ENCODE data around the gene UBR1. TPM values are rescaled to one million over a fixed set of nuclear protein-coding genes. Genes with fewer than 3 reads are reported as not detected.

UBR1 gene
- total RNA-seq, 1 experiment from 2014 or later, result 18.9 TPM

DNA sequence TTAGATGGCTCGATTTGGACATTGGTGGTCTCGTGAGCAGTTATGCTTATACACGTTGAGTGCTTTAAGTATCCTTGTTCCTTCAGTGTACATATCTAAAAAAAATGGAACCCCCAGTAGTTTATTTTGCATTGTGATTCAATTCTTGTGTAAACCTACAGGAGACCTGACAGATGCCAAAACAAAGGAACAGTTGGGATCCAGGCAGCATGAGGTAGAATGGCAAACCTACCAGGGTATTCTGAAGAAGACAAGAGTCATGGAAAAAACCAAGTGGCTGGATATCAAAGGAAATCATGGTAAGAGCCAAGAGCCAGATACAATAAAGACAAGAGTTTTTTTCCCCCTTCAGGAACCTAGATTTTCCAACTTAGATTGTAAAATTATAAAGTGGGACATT, 29.5 kb upstream of the UBR1 start:
- DNase-seq (ENCODE audit: low spot score) (no peak), ATAC-seq (no peak)
- no peak for TF ChIP-seq CREM (CRISPR knock-in tag; IDR thresholded peaks at IDR 0.05)
- TF ChIP-seq, protein P1, sequence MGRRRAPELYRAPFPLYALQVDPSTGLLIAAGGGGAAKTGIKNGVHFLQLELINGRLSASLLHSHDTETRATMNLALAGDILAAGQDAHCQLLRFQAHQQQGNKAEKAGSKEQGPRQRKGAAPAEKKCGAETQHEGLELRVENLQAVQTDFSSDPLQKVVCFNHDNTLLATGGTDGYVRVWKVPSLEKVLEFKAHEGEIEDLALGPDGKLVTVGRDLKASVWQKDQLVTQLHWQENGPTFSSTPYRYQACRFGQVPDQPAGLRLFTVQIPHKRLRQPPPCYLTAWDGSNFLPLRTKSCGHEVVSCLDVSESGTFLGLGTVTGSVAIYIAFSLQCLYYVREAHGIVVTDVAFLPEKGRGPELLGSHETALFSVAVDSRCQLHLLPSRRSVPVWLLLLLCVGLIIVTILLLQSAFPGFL (CRISPR knock-in tag; IDR thresholded peaks at IDR 0.05; ENCODE audit: borderline replicate concordance), result no peak
- no peak for TF ChIP-seq ARID4B (CRISPR knock-in tag; IDR thresholded peaks at IDR 0.05; ENCODE audit: borderline replicate concordance)
- no peak for TF ChIP-seq SMAD4 (CRISPR knock-in tag; IDR thresholded peaks at IDR 0.05)
- no peak for TF ChIP-seq EMX1 (CRISPR knock-in tag; IDR thresholded peaks at IDR 0.05)
- TF ChIP-seq TCF7 (CRISPR knock-in tag; IDR thresholded peaks at IDR 0.05; ENCODE audit: low read depth), result no peak
- TF ChIP-seq ZNF281 (CRISPR knock-in tag; IDR thresholded peaks at IDR 0.05), result no peak
- Mint-ChIP-seq H3K4me1 (peaks cover 16% of the 10 kb centered on the region), H3K36me3 (peaks cover 9% of the 10 kb centered on the region), H3K27me3 (ENCODE audit: low read depth) (peaks cover 50% of the 10 kb centered on the region), H3K27ac (no peak overlapping the region), H3K4me3 (peak overlapping the region; percentile 87; the same call in 1 of the 2 replicates), H3K9me3 (no peaks in the 10 kb centered on the region)
- ChIA-PET CTCF (no interaction called here), POLR2A (no interaction called here)

- POLR2A ChIA-PET, result no interaction called here
- peaks cover 55% of the 10 kb centered on the region for H3K27me3 Mint-ChIP-seq (ENCODE audit: low read depth)
- DNase-seq (ENCODE audit: low spot score) (no peak), ATAC-seq (peak; percentile 38)
- peak overlapping the region; percentile 53; the same call in 1 of the 2 replicates for H3K27ac Mint-ChIP-seq
- peaks cover 4% of the 10 kb centered on the region for H3K36me3 Mint-ChIP-seq
- peaks cover 11% of the 10 kb centered on the region for H3K9me3 Mint-ChIP-seq
- peak overlapping the region; percentile 87 for H3K4me3 Mint-ChIP-seq
- H3K4me1 Mint-ChIP-seq, result peaks cover 16% of the 10 kb centered on the region
- CTCF ChIA-PET, result interaction anchor here (1.8 kb wide), 1 partner anchor 70 kb away, joined by 7 read pairs; no protein-coding TSS in a partner anchor
- TF ChIP-seq, protein P2, sequence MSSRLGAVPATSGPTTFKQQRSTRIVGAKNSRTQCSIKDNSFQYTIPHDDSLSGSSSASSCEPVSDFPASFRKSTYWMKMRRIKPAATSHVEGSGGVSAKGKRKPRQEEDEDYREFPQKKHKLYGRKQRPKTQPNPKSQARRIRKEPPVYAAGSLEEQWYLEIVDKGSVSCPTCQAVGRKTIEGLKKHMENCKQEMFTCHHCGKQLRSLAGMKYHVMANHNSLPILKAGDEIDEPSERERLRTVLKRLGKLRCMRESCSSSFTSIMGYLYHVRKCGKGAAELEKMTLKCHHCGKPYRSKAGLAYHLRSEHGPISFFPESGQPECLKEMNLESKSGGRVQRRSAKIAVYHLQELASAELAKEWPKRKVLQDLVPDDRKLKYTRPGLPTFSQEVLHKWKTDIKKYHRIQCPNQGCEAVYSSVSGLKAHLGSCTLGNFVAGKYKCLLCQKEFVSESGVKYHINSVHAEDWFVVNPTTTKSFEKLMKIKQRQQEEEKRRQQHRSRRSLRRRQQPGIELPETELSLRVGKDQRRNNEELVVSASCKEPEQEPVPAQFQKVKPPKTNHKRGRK (CRISPR knock-in tag; IDR thresholded peaks at IDR 0.05; ENCODE audit: borderline replicate concordance), result no peak
- TF ChIP-seq ELF4 (CRISPR knock-in tag; IDR thresholded peaks at IDR 0.05; ENCODE audit: low read depth) (no peak), ZNF281 (CRISPR knock-in tag; IDR thresholded peaks at IDR 0.05) (no peak), IRF2 (CRISPR knock-in tag; IDR thresholded peaks at IDR 0.05; ENCODE audit: borderline replicate concordance, low read depth) (no peak), FOXP1 (CRISPR knock-in tag; IDR thresholded peaks at IDR 0.05; ENCODE audit: borderline replicate concordance) (no peak), AR (CRISPR knock-in tag; IDR thresholded peaks at IDR 0.05) (no peak), MLX (CRISPR knock-in tag; IDR thresholded peaks at IDR 0.05) (no peak), GABPB1 (CRISPR knock-in tag; IDR thresholded peaks at IDR 0.05) (no peak)
- TF ChIP-seq, protein P3, sequence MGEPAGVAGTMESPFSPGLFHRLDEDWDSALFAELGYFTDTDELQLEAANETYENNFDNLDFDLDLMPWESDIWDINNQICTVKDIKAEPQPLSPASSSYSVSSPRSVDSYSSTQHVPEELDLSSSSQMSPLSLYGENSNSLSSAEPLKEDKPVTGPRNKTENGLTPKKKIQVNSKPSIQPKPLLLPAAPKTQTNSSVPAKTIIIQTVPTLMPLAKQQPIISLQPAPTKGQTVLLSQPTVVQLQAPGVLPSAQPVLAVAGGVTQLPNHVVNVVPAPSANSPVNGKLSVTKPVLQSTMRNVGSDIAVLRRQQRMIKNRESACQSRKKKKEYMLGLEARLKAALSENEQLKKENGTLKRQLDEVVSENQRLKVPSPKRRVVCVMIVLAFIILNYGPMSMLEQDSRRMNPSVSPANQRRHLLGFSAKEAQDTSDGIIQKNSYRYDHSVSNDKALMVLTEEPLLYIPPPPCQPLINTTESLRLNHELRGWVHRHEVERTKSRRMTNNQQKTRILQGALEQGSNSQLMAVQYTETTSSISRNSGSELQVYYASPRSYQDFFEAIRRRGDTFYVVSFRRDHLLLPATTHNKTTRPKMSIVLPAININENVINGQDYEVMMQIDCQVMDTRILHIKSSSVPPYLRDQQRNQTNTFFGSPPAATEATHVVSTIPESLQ (CRISPR knock-in tag; IDR thresholded peaks at IDR 0.05), result no peak
These were observed 28.4 kb upstream of the UBR1 start for GRCh38 chr15:43134157-43134635.
